Esophagus (tissue), 2 donors: ENCODE measurements around the gene ERBB2. TPM values are rescaled to one million over a fixed set of nuclear protein-coding genes. Genes with fewer than 3 reads are reported as not detected.
"Not testable (repeated sequence)": the region's sequence is repeated elsewhere in the genome, so short reads cannot be mapped to it uniquely, and the experiment has no call there.

Experiments used
- H3K27ac ChIP-seq, 2 donors: one replicate each; pipeline ENCODE4 v1.5.1; 2013; ENCODE audit warnings: low read depth in 2 of 2, mild to moderate bottlenecking in 2 of 2, inconsistent platforms in 1 of 2, low read length in 1 of 2, moderate library complexity in 1 of 2
- H3K27me3 ChIP-seq, 2 donors: one replicate each; pipeline ENCODE4 v1.6.1; 2013; ENCODE audit warnings: low read length in 2 of 2, control low read depth in 1 of 2, mild to moderate bottlenecking in 1 of 2; ENCODE audit not compliant: insufficient read depth in 2 of 2, control insufficient read depth in 1 of 2
- H3K36me3 ChIP-seq, 2 donors: one replicate each; pipeline ENCODE4 v1.6.1; 2013; ENCODE audit warnings: low read length in 1 of 2; ENCODE audit not compliant: control insufficient read depth in 2 of 2, insufficient read depth in 2 of 2
- H3K4me1 ChIP-seq, 2 donors: one replicate each; pipeline ENCODE4 v1.6.1; 2013; ENCODE audit warnings: low read length in 1 of 2; ENCODE audit not compliant: control insufficient read depth in 2 of 2, insufficient read depth in 2 of 2
- H3K4me3 ChIP-seq, 2 donors: one replicate each; pipeline ENCODE4 v1.5.1; 2013; ENCODE audit warnings: low read length in 2 of 2, mild to moderate bottlenecking in 2 of 2, low read depth in 1 of 2, moderate library complexity in 1 of 2
- H3K9me3 ChIP-seq, 2 donors: one replicate each; pipeline ENCODE4 v1.6.1; 2013; ENCODE audit warnings: mild to moderate bottlenecking in 2 of 2, low read depth in 1 of 2, low read length in 1 of 2, moderate library complexity in 1 of 2; ENCODE audit not compliant: control insufficient read depth in 2 of 2, insufficient read depth in 1 of 2
- WGBS, 2 donors: extraction: QIAGEN DNeasy Blood & Tissue Kit; methylation state at CpG; one replicate each; pipeline ENCODE4 v1.1.7; 2013; 5-methylcytosine and 5-hydroxymethylcytosine counted together
- polyA plus RNA-seq, 2 donors: library from polyadenylated mRNA; stranded (reverse); fragments of 200-250 nt; gene quantifications; one replicate each; pipeline ENCODE4 v1.2.3, GENCODE V29; 2013
- donor health status: healthy with polysubstance abuse.
- donor health status: Bipolar disorder and iron deficiency.

The ERBB2 gene
- polyA plus RNA-seq, 2 donors, result 68.4 to 98.1 TPM

DNA sequence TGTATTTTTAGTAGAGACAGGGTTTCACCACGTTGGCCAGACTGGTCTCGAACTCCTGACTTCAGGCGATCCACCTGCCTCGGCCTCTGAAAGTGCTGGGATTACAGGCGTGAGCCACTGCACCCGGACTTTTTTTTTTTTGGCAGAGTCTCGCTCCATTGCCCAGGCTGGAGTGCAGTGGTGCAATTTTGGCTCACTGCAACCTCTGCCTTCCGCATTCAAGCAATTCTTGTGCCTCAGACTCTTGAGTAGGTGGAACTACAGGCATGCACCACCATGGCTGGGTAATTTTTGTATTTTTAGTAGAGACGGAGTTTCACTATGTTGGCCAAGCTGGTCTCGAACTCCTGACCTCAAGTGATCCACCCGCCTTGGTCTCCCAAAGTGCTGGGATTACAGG is 11.2 kb downstream of the ERBB2 start:
- H3K4me1 ChIP-seq, result peaks cover 8 to 22% of the 10 kb centered on the region in 2 donors
- not testable (repeated sequence) for H3K4me3 ChIP-seq, H3K27ac ChIP-seq, H3K27me3 ChIP-seq, H3K9me3 ChIP-seq
- H3K36me3 ChIP-seq, result peaks cover 14 to 49% of the 10 kb centered on the region in 2 donors
- 84 to 87% methylated on average over 11 of the region's 11 CpGs for WGBS, 2 donors

GRCh38 chr17:39711851-39712250 is 12.0 kb downstream of the ERBB2 start:
- no peak overlapping the region for H3K4me3 ChIP-seq
- H3K36me3 ChIP-seq, result peaks cover 14 to 53% of the 10 kb centered on the region in 2 donors
- H3K4me1 ChIP-seq, result peaks cover 5 to 17% of the 10 kb centered on the region in 2 donors
- H3K27ac ChIP-seq, result no peak overlapping the region
- WGBS, 2 donors, result 91 to 92% methylated on average over 10 of the region's 10 CpGs
- H3K9me3 ChIP-seq, result no peaks in the 10 kb centered on the region
- no peaks in the 10 kb centered on the region for H3K27me3 ChIP-seq

GRCh38 chr17:39714234-39714633 is 14.4 kb downstream of the ERBB2 start:
- Histone ChIP-seq H3K27ac (no peak overlapping the region), H3K36me3 (peaks cover 17 to 39% of the 10 kb centered on the region in 2 donors), H3K27me3 (no peaks in the 10 kb centered on the region), H3K9me3 (no peaks in the 10 kb centered on the region), H3K4me3 (no peak overlapping the region), H3K4me1 (peaks cover 9 to 13% of the 10 kb centered on the region in 2 donors)
- 94% methylated on average over 4 of the region's 4 CpGs for WGBS, 2 donors

DNA sequence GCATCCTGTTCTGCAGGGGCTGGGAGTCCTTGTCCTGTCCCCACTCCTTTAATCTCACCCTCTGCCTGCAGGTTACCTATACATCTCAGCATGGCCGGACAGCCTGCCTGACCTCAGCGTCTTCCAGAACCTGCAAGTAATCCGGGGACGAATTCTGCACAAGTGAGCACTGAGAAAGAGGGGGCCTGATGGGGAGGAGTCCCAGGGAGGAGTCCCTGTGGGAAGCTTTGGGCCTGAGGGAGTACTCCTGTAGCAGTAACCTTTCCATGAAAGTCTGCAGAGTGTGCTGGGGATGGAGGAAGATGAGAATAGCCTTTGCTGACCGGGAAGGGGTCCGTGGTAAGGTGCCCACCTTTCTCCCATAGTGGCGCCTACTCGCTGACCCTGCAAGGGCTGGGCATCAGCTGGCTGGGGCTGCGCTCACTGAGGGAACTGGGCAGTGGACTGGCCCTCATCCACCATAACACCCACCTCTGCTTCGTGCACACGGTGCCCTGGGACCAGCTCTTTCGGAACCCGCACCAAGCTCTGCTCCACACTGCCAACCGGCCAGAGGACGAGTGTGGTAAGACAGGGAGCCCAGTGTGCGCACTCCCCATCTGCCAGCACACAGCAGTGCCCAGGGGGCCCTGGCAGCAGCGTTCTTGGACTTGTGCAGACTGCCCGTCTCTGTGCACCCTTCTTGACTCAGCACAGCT is 15.7 kb downstream of the ERBB2 start:
- Histone ChIP-seq H3K27me3 (no peaks in the 10 kb centered on the region), H3K27ac (peak overlapping the region; percentile 95 to 96), H3K9me3 (no peaks in the 10 kb centered on the region), H3K4me1 (peaks cover 9 to 13% of the 10 kb centered on the region in 2 donors), H3K36me3 (peaks cover 17 to 40% of the 10 kb centered on the region in 2 donors), H3K4me3 (no peak overlapping the region)
- WGBS, 2 donors, result 65 to 72% methylated on average over 18 of the region's 18 CpGs

- 54 to 60% methylated on average over 15 of the region's 15 CpGs for WGBS, 2 donors
- H3K4me1 ChIP-seq, result peaks cover 9 to 13% of the 10 kb centered on the region in 2 donors
- H3K4me3 ChIP-seq, result no peak overlapping the region
- H3K9me3 ChIP-seq, result no peaks in the 10 kb centered on the region
- no peaks in the 10 kb centered on the region for H3K27me3 ChIP-seq
- peak overlapping the region; percentile 95 to 96 for H3K27ac ChIP-seq
- peaks cover 17 to 40% of the 10 kb centered on the region in 2 donors for H3K36me3 ChIP-seq
Measured at GRCh38 chr17:39716073-39716818, 16.4 kb downstream of the ERBB2 start.

DNA sequence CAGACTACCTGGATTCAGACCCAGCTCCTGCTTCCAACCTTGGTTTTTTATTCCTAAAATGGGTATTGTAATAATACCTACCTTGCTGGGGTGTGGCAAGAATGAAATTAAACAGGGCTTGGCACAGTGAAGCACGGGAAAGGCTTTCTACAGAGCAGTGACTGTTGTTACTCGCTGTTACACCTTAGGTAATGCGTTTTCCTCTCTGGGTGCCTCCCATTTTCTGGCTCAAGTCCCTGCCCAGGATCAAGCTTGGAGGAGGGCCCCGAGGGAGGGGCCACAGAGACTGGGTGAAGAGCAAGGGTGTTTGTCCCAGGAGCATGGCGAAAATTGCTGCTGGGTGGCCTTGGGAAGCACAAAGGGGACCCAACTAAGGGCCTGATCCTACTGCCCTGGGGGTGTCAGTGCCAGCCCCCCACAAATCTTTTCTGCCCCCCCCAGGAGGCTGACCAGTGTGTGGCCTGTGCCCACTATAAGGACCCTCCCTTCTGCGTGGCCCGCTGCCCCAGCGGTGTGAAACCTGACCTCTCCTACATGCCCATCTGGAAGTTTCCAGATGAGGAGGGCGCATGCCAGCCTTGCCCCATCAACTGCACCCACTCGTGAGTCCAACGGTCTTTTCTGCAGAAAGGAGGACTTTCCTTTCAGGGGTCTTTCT is 17.1 kb downstream of the ERBB2 start:
- no peaks in the 10 kb centered on the region for H3K27me3 ChIP-seq
- peaks cover 14 to 38% of the 10 kb centered on the region in 2 donors for H3K36me3 ChIP-seq
- 66 to 71% methylated on average over 11 of the region's 11 CpGs for WGBS, 2 donors
- peak overlapping the region; percentile 95 to 96 for H3K27ac ChIP-seq
- H3K9me3 ChIP-seq, result no peaks in the 10 kb centered on the region
- no peak overlapping the region for H3K4me3 ChIP-seq
- H3K4me1 ChIP-seq, result peaks cover 9 to 13% of the 10 kb centered on the region in 2 donors

DNA sequence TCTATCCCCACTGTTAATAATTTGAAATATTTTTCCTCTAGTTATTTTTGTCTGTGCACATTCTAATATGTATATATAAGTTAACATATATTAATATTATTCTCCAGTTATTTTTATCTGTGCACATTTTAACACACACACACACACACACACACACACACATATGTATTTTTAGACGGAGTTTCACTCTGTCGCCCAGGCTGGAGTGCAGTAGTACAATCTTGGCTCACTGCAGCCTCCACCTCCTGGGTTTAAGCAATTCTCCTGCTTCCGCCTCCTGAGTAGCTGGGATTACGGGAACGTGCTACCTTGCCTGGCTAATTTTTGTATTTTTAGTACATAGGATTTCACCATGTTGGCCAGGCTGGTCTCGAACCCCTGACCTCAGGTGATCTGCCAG is 17.8 kb downstream of the ERBB2 start:
- H3K4me3 ChIP-seq, result no peak overlapping the region
- WGBS, 2 donors, result 80% methylated on average over 6 of the region's 6 CpGs
- peaks cover 10 to 34% of the 10 kb centered on the region in 2 donors for H3K36me3 ChIP-seq
- H3K27me3 ChIP-seq, result no peaks in the 10 kb centered on the region
- H3K4me1 ChIP-seq, result peaks cover 9 to 13% of the 10 kb centered on the region in 2 donors
- H3K27ac ChIP-seq, result no peak overlapping the region
- no peaks in the 10 kb centered on the region for H3K9me3 ChIP-seq

DNA sequence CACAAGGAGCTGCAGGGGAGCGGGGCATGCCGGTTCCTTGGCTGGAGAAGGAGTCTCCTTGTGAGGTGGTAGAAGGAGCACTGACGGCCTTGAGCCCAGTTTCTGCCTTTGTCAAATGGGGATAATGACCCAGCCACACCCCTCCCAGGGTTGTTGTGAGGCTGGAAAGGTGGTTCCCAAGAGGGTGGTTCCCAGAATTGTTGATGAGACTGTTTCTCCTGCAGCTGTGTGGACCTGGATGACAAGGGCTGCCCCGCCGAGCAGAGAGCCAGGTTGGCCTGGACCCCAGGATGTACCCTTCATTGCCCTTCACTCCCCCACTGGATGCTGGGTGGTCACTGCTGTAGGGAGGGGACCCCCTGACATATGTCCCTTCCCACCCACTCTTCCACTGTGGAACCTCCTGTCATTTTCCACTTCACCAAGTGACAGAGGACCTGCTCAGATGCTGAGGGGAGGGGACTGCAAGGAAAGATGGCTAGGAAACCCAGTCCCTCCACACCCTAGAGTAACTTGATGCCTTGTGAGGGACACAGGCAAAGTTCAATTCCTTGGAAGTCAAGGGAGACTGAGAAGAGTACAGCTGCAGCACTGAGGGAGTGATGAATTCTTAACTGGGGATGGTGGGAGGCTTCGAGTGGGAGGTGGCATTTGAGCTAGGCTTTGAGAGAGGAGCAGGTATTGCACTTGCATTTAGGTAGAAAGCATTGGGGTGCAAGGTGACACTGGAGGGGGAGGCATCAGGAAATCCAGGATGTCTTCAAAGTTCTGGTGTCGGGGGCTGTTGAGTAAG is 19.9 kb downstream of the ERBB2 start:
- no peaks in the 10 kb centered on the region for H3K27me3 ChIP-seq
- peaks cover 9 to 18% of the 10 kb centered on the region in 2 donors for H3K4me1 ChIP-seq
- 77 to 86% methylated on average over 7 of the region's 7 CpGs for WGBS, 2 donors
- no peak overlapping the region for H3K4me3 ChIP-seq
- H3K27ac ChIP-seq, result peak overlapping the region; percentile 32 to 35
- peaks cover 10 to 38% of the 10 kb centered on the region in 2 donors for H3K36me3 ChIP-seq
- no peaks in the 10 kb centered on the region for H3K9me3 ChIP-seq

DNA sequence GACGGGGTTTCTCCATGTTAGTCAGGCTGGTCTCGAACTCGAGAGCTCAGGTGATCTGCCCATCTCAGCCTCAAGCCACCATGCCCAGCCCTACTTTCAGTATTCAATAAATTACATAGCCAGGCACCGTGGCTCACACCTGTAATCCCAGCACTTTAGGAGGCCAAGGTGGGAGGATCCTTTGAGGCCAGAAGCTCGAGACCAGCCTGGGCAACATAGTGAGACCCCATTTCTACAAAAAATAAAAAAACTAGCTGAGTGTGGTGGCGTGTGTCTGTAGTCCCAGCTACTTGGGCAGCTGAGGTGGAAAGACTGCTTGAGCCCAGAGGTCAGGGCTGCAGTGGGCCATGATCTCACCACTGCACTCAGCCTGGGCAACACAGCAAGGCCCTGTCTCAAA is 22.2 kb downstream of the ERBB2 start:
- Histone ChIP-seq H3K27ac (no peak overlapping the region), H3K36me3 (peaks cover 9 to 43% of the 10 kb centered on the region in 2 donors), H3K27me3 (no peaks in the 10 kb centered on the region), H3K4me1 (peaks cover 2 to 9% of the 10 kb centered on the region in 2 donors), H3K9me3 (no peaks in the 10 kb centered on the region), H3K4me3 (no peak overlapping the region)
- 88 to 91% methylated on average over 6 of the region's 6 CpGs for WGBS, 2 donors
